Caco-2 (cell line): Measurements from ENCODE around the gene SBF2. TPM values are rescaled to one million over a fixed set of nuclear protein-coding genes. Genes with fewer than 3 reads are reported as not detected.

ENCODE experiments used
- BruUV-seq: library from RNA; stranded (reverse); fragments of 400-500 nt; replicated peaks from 2 replicates; lab custom pipeline; 2021; lab: Mats Ljungman, UMichigan
- CTCF ChIA-PET: fragments of 300-600 bp; sonication (Branson Sonifier 250); formaldehyde crosslinking; loops from one replicate; lab custom pipeline; 2022; ENCODE audit warnings: antibody characterized with exemption; lab: Charles Lee
- POLR2A ChIA-PET: fragments of 300-600 bp; sonication (Branson Sonifier 250); formaldehyde crosslinking; loops from one replicate; lab custom pipeline; 2022; ENCODE audit warnings: antibody characterized with exemption; lab: Charles Lee
- DNase-seq, 2 experiments: peaks; one replicate each; pipeline versions ENCODE4 v3.0.0 to v3.0.0-alpha.2; 2020 to 2022
- H3K27me3 ChIP-seq: replicated peaks from 2 replicates; pipeline ENCODE4 v1.6.0; 2011; ENCODE audit warnings: low read length; ENCODE audit not compliant: control insufficient read depth, insufficient read depth
- H3K36me3 ChIP-seq: 2 replicates; pipeline ENCODE4 v1.5.1; 2011; ENCODE audit warnings: low read length; ENCODE audit not compliant: control insufficient read depth, insufficient read depth
- H3K4me1 ChIP-seq: fragments of 250-450 bp; sonication (Bioruptor Pico); 2 replicates; pipeline ENCODE4 v1.5.1; 2020; ENCODE audit warnings: mild to moderate bottlenecking
- H3K4me3 ChIP-seq: 2 replicates; pipeline ENCODE4 v1.5.1; 2011; ENCODE audit warnings: low read depth, mild to moderate bottlenecking, control low read depth, low read length
- H3K9me3 ChIP-seq: fragments of 250-450 bp; sonication (Bioruptor Pico); 2 replicates; pipeline ENCODE4 v1.5.1; 2020; ENCODE audit warnings: mild to moderate bottlenecking, moderate library complexity
- H3K27ac Mint-ChIP-seq: one replicate; pipeline ENCODE4 v1.8.0; 2022; ENCODE audit warnings: mixed read lengths; ENCODE audit not compliant: unreplicated experiment
- H3K27me3 Mint-ChIP-seq: one replicate; pipeline ENCODE4 v1.8.0; 2022; ENCODE audit warnings: mixed read lengths; ENCODE audit not compliant: insufficient read depth, unreplicated experiment
- H3K36me3 Mint-ChIP-seq: one replicate; pipeline ENCODE4 v1.8.0; 2022; ENCODE audit warnings: mild to moderate bottlenecking, mixed read lengths; ENCODE audit not compliant: insufficient read depth, unreplicated experiment
- H3K4me1 Mint-ChIP-seq: one replicate; pipeline ENCODE4 v1.8.0; 2022; ENCODE audit warnings: low read depth, mixed read lengths; ENCODE audit not compliant: unreplicated experiment
- H3K4me3 Mint-ChIP-seq: one replicate; pipeline ENCODE4 v1.8.0; 2022; ENCODE audit warnings: mild to moderate bottlenecking, moderate library complexity, mixed read lengths; ENCODE audit not compliant: unreplicated experiment
- H3K9me3 Mint-ChIP-seq: one replicate; pipeline ENCODE4 v1.8.0; 2022; ENCODE audit warnings: mixed read lengths; ENCODE audit not compliant: unreplicated experiment
- intact Hi-C: fragments of 100-400 bp; cut with micrococcal nuclease; formaldehyde crosslinking; loops from one replicate; pipeline ENCODE4 v1.10.0; 2022; ENCODE audit not compliant: unreplicated experiment
- total RNA-seq: library from RNA; stranded (reverse); gene quantifications from 2 replicates; pipeline ENCODE4 v1.2.3, GENCODE V29; 2022
- TF ChIP-seq, protein P1 (sequence below), 2 experiments: fragments of 200-600 bp in 1 of 2; IDR thresholded peaks; 1 replicate in 1 of 2; 2 replicates in 1 of 2; pipeline versions ENCODE4 v1.5.1 to v1.8.0; 2011 to 2022; ENCODE audit warnings: antibody characterized with exemption in 1 of 2, control low read depth in 1 of 2, inconsistent platforms in 1 of 2, low read depth in 1 of 2, low read length in 1 of 2, mild to moderate bottlenecking in 1 of 2, moderate library complexity in 1 of 2; ENCODE audit not compliant: insufficient read depth in 1 of 2, severe bottlenecking in 1 of 2, unreplicated experiment in 1 of 2

SBF2 gene
- total RNA-seq, 1 experiment from 2014 or later: 72.2 TPM

DNA sequence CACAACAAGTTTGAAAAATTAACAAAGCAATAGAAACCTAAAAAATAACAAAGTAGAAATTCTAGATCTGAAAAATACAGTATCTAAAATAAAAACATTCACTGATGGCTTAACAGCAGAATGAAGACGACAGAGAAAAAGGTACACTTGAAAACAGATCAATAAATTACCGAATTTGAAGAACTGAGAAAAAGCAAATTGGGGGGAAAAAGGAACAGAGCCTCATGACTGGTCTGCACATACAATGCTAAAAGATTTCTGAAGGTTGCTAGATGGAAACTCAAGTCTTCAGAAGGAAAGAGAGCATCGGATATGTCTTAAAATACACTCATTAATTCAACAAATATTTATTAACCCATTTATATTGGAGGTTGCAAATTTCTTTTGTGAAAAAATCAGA, 71.6 kb downstream of the SBF2 start:
- intact Hi-C loops: no loop called here
- H3K4me1 Mint-ChIP-seq: no peaks in the 10 kb centered on the region
- H3K9me3 Mint-ChIP-seq: peaks cover 19% of the 10 kb centered on the region
- Histone ChIP-seq H3K27me3 (no peaks in the 10 kb centered on the region), H3K36me3 (0 out of 2 replicates have a peak, but pooled peaks cover 2% of the 10 kb centered on the region), H3K4me3 (no peak overlapping the region), H3K9me3 (peaks cover 9% of the 10 kb centered on the region), H3K4me1 (no peaks in the 10 kb centered on the region)
- CTCF ChIA-PET: no interaction called here
- no peaks in the 10 kb centered on the region for H3K36me3 Mint-ChIP-seq
- DNase-seq: no peak
- no peaks in the 10 kb centered on the region for H3K27me3 Mint-ChIP-seq
- POLR2A ChIA-PET: interaction anchor here (0.5 kb wide), 1 partner anchor 74 kb away, joined by 3 read pairs; no protein-coding TSS in a partner anchor
- H3K27ac Mint-ChIP-seq: no peak overlapping the region
- no peak overlapping the region for H3K4me3 Mint-ChIP-seq
- no TSS peak for BruUV-seq
- TF ChIP-seq, protein P1, sequence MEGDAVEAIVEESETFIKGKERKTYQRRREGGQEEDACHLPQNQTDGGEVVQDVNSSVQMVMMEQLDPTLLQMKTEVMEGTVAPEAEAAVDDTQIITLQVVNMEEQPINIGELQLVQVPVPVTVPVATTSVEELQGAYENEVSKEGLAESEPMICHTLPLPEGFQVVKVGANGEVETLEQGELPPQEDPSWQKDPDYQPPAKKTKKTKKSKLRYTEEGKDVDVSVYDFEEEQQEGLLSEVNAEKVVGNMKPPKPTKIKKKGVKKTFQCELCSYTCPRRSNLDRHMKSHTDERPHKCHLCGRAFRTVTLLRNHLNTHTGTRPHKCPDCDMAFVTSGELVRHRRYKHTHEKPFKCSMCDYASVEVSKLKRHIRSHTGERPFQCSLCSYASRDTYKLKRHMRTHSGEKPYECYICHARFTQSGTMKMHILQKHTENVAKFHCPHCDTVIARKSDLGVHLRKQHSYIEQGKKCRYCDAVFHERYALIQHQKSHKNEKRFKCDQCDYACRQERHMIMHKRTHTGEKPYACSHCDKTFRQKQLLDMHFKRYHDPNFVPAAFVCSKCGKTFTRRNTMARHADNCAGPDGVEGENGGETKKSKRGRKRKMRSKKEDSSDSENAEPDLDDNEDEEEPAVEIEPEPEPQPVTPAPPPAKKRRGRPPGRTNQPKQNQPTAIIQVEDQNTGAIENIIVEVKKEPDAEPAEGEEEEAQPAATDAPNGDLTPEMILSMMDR (IDR thresholded peaks at IDR 0.05; ENCODE audit: insufficient read depth in 1 of 2, low read depth in 1 of 2, low read length in 1 of 2, severe bottlenecking in 1 of 2, unreplicated experiment in 1 of 2): no peak

DNA sequence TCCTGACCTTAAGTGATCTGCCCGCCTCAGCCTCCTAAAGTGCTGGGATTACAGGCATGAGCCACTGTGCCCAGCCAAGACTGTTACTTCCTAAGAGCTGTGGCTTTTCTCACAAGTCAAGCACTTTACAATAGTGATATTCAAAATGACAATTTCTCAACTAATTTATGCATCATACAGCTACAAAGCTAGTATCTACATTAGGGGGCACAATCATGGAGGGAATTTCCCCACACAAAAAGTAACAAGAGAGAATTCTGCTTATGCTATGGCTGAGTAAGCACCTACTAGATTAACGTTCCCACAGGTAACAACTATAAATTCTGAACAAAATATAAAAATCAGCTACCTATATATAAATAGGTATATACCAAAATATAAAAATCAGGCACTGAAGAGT, 72.7 kb downstream of the SBF2 start:
- Histone ChIP-seq H3K36me3 (0 out of 2 replicates have a peak, but pooled peaks cover 2% of the 10 kb centered on the region), H3K9me3 (peaks cover 9% of the 10 kb centered on the region), H3K4me1 (no peaks in the 10 kb centered on the region), H3K27me3 (no peaks in the 10 kb centered on the region), H3K4me3 (no peak overlapping the region)
- BruUV-seq: no TSS peak
- TF ChIP-seq, protein P1 (IDR thresholded peaks at IDR 0.05; ENCODE audit: insufficient read depth in 1 of 2, low read depth in 1 of 2, low read length in 1 of 2, severe bottlenecking in 1 of 2, unreplicated experiment in 1 of 2): no peak
- Mint-ChIP-seq H3K9me3 (peaks cover 19% of the 10 kb centered on the region), H3K4me3 (no peak overlapping the region), H3K4me1 (no peaks in the 10 kb centered on the region), H3K36me3 (no peaks in the 10 kb centered on the region), H3K27me3 (no peaks in the 10 kb centered on the region), H3K27ac (no peak overlapping the region)
- ChIA-PET POLR2A (no interaction called here), CTCF (no interaction called here)
- intact Hi-C loops: no loop called here
- DNase-seq: no peak

DNA sequence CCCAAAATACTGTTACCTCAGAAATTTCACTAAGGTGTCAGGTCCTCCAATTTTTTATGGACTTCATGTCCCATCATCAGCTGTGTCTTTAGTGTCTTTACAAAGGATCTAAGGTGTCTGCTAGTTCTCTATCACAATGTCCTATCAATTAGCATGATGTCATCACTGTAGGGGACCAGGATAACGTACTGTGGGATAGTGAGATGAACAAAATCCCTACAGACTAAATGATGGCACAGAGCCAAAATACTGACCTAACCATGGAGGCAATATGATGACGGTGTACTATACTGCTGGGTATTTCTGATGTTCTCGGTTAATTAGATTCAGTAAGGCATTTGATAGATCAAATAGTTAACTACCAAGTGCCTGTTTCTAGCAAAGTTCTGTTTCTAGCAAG, 82.5 kb downstream of the SBF2 start:
- Histone ChIP-seq H3K9me3 (no peaks in the 10 kb centered on the region), H3K27me3 (no peaks in the 10 kb centered on the region), H3K36me3 (no peaks in the 10 kb centered on the region), H3K4me3 (no peak overlapping the region), H3K4me1 (peaks cover 4% of the 10 kb centered on the region; the same call in 1 of the 2 replicates)
- ChIA-PET CTCF (no interaction called here), POLR2A (no interaction called here)
- intact Hi-C loops: no loop called here
- DNase-seq: no peak
- H3K4me3 Mint-ChIP-seq: no peak overlapping the region
- no peaks in the 10 kb centered on the region for H3K36me3 Mint-ChIP-seq
- H3K9me3 Mint-ChIP-seq: no peaks in the 10 kb centered on the region
- no TSS peak for BruUV-seq
- no peaks in the 10 kb centered on the region for H3K27me3 Mint-ChIP-seq
- H3K27ac Mint-ChIP-seq: no peak overlapping the region
- peaks cover 7% of the 10 kb centered on the region for H3K4me1 Mint-ChIP-seq
- TF ChIP-seq, protein P1 (IDR thresholded peaks at IDR 0.05; ENCODE audit: insufficient read depth in 1 of 2, low read depth in 1 of 2, low read length in 1 of 2, severe bottlenecking in 1 of 2, unreplicated experiment in 1 of 2): no peak
